TTC549 (cell line): ENCODE measurements around the gene RAMP3.

Experiments
- FAIRE-seq: peaks from 2 replicates; lab custom pipeline; 2012; peaks lifted over from hg19 to GRCh38; lab: Jason Lieb, UNC

Gene RAMP3

GRCh38 chr7:45223728-45224630 lies 66.4 kb downstream of the RAMP3 start:
- FAIRE-seq = no peak

GRCh38 chr7:45224832-45225231 lies 67.2 kb downstream of the RAMP3 start:
- no peak for FAIRE-seq

GRCh38 chr7:45225311-45225947 lies 67.8 kb downstream of the RAMP3 start:
- no peak for FAIRE-seq

- no peak for FAIRE-seq
Measured at GRCh38 chr7:45225948-45226335, 68.4 kb downstream of the RAMP3 start.

- no peak for FAIRE-seq
Measured at GRCh38 chr7:45229156-45229920, 71.7 kb downstream of the RAMP3 start.

- no peak for FAIRE-seq
Measured at GRCh38 chr7:45230083-45230482, 72.5 kb downstream of the RAMP3 start.

GRCh38 chr7:45230611-45231165 lies 73.1 kb downstream of the RAMP3 start:
- FAIRE-seq = no peak

- no peak for FAIRE-seq
Measured at GRCh38 chr7:45233249-45233775, 75.7 kb downstream of the RAMP3 start.
